Upper lobe of left lung (tissue), 4 donors: Measurements from ENCODE around the gene TNMD.

ENCODE experiments used
- EP300 ChIP-seq, 4 donors: sonication (generic); formaldehyde crosslinking; IDR thresholded peaks; one replicate each; pipeline ENCODE4 v1.5.1; 2017; ENCODE audit warnings: antibody characterized with exemption in 4 of 4, control low read depth in 2 of 4
- TF ChIP-seq, protein P1 (sequence below), 6 experiments: fragments of 450-650 bp in 4 of 6; fragments of 200-600 bp in 2 of 6; sonication (generic) in 2 of 6; IDR thresholded peaks; one replicate each; pipeline ENCODE4 v1.5.1; 2016 to 2019; ENCODE audit warnings: antibody characterized with exemption in 6 of 6

DNA sequence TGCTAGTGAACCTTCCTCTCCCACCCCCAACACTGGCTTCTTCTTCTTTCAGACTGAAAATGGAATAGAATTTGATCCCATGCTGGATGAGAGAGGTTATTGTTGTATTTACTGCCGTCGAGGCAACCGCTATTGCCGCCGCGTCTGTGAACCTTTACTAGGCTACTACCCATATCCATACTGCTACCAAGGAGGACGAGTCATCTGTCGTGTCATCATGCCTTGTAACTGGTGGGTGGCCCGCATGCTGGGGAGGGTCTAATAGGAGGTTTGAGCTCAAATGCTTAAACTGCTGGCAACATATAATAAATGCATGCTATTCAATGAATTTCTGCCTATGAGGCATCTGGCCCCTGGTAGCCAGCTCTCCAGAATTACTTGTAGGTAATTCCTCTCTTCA lies 14.7 kb downstream of the TNMD start:
- TF ChIP-seq, protein P1, sequence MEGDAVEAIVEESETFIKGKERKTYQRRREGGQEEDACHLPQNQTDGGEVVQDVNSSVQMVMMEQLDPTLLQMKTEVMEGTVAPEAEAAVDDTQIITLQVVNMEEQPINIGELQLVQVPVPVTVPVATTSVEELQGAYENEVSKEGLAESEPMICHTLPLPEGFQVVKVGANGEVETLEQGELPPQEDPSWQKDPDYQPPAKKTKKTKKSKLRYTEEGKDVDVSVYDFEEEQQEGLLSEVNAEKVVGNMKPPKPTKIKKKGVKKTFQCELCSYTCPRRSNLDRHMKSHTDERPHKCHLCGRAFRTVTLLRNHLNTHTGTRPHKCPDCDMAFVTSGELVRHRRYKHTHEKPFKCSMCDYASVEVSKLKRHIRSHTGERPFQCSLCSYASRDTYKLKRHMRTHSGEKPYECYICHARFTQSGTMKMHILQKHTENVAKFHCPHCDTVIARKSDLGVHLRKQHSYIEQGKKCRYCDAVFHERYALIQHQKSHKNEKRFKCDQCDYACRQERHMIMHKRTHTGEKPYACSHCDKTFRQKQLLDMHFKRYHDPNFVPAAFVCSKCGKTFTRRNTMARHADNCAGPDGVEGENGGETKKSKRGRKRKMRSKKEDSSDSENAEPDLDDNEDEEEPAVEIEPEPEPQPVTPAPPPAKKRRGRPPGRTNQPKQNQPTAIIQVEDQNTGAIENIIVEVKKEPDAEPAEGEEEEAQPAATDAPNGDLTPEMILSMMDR (IDR thresholded peaks at IDR 0.05) = no peak
- no peak for TF ChIP-seq EP300 (IDR thresholded peaks at IDR 0.05)
